HG02763 (cell line): Measurements from ENCODE around the gene CHP1.
"Not testable (repeated sequence)": the region's sequence is repeated elsewhere in the genome, so short reads cannot be mapped to it uniquely, and the experiment has no call there.

Experiments used
- ATAC-seq: cut with Tn5 transposase; IDR thresholded peaks from one replicate; pipeline ENCODE4 v1.9.1; 2021; ENCODE audit warnings: mild to moderate bottlenecking, moderate library complexity; ENCODE audit not compliant: unreplicated experiment

Gene CHP1

DNA sequence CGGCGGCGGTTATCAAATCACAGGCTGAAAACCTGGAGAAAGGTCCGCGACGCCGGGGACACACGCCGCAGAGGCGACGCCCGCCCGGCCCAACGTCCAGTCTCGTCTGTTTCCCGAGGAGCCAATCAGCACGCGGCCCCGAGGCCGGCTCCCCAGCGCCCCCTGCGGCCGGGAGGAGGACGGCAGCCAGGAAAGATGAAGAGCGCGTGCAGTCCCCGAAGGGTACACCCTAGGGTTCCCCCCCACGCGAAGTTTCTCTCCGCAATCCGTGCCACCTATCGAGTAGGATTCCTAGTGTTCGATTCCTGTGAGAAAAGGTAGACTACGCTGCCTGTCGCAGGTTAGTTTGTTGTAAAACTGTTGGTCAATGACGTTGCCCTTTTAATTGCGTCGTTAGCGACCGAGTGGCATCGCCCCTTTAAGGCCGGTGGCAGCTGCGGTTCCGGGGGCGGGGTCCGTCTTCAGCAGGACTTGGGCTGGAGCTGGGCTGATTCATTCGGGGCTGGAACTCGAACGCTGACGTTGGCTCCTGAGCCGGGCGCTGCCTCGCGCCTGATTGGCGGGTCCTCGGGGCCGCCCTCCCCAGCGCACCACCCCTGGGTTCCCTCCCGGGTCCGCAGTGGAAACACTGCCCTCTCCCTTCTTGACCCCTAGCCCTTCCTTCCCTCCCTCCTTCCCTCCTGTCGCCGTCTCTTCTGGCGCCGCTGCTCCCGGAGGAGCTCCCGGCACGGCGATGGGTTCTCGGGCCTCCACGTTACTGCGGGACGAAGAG is at the start of gene CHP1, which contains the start of gene EXD1:
TSS of gene CHP1 (plus strand) at position 619 of the 772 bp plus-strand sequence. CDS start at position 734, 115 bp downstream.
TSS of gene EXD1 (minus strand) at position 108 of the 772 bp plus-strand sequence. CDS start 4,182 bp downstream, outside the sequence.
- peak; percentile 95 for ATAC-seq

DNA sequence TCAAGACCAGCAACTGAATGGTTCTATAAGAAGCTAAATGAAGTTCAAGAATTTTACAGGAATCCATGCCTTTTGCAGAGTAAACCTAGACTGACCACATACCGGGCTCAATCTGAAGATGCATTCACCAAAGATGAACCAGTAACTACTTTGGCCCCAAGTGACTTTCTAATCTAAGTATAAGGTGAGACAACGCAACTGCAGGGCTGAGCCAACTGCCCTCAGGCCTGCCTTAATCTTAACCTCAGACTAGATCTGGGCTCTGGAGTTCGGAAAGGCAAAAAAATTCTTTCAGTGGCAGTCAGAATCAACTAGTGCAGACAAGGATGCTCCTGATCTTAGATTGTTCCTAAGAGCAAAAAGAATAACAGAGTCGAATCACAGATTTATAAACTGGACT is 48.8 kb upstream of the CHP1 start:
- no peak for ATAC-seq

DNA sequence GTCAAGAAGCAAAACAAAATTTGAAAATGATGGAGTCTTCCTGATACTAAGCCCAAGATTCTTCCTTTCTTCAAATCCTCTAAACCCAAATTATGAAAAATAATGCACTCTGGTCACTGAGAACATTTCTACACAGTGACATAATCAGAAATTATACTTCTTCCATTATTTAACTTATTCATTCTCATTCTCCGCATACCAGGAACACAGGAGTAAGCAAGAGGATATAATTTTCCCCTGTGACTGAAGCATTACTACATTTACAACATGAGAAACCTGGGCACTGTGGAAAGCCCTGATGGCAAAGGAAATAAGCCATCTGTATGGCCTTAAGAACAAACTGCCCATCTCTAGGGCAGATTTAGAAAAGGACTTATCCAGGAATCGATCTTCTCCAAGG is 47.5 kb upstream of the CHP1 start:
- no peak for ATAC-seq

DNA sequence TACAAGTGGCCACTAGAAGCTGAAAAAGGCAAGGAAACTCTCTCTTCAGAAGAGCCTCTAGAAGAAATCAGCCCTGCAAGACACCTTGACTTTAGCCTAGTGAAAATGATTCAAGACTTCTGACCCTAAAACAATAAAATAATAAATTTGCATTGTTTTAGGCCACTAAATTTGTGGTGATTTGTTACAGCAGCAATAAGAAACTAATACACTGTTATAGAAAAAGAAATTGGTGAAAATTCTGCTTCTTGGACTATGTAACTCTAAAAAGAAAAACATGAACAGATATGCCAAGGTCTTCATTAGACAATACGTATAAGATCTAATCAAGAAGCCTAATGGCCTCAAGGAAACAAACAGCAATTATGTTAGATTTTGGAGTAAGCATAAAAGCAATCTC is 36.6 kb upstream of the CHP1 start:
- no peak for ATAC-seq

DNA sequence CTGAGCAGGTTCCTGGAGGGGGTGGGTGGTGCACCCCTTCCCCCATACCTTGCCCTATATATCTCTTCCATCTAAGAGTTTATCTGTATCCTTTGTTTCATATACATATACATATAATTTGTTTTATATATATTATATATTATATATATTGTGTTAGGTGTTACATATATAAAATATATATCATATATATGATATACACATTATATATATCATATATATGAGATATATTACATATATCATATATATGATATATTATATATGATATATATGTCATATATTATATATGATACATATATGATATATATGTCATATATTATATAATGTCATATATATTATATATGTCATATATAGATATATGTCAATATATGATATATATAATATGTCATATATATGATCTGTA is 31.6 kb upstream of the CHP1 start:
- ATAC-seq = no peak

DNA sequence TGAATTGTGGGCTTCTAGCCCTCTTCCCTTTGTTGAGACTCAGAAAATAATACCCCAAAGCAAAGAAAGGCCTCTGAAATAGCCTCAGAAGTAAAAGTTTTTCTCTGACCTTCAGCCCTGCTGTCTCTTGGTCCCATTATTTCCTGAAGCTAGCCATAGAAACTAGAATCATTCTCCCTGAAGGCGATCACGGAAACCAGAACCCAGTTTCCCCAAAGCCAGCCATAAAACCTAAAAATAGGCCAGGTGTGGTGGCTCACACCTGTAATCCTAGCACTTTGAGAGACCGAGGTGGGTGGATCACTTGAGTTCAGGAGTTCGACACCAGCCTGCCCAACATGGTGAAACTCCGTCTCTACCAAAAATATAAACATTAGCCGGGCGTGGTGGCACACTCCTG is 27.7 kb upstream of the CHP1 start:
- ATAC-seq = no peak

DNA sequence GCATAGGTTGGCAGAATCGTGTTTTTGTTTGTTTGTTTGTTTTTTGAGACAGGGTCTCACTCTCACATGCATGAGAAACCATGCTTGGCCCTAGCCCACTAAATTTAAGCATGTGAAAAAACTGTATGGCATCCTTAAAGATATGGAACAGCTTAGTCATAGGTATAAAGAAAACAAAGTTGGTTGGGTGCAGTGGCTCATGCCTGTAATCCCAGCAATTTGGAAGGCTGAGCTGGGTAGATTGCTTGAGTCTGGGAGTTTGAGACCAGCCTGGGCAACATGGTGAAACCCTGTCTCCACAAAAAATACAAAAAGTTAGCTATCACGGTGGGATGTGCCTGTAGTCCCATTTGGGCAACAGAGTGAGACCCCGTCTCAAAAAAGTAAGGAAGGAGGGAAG is 25.8 kb upstream of the CHP1 start:
- no peak for ATAC-seq

DNA sequence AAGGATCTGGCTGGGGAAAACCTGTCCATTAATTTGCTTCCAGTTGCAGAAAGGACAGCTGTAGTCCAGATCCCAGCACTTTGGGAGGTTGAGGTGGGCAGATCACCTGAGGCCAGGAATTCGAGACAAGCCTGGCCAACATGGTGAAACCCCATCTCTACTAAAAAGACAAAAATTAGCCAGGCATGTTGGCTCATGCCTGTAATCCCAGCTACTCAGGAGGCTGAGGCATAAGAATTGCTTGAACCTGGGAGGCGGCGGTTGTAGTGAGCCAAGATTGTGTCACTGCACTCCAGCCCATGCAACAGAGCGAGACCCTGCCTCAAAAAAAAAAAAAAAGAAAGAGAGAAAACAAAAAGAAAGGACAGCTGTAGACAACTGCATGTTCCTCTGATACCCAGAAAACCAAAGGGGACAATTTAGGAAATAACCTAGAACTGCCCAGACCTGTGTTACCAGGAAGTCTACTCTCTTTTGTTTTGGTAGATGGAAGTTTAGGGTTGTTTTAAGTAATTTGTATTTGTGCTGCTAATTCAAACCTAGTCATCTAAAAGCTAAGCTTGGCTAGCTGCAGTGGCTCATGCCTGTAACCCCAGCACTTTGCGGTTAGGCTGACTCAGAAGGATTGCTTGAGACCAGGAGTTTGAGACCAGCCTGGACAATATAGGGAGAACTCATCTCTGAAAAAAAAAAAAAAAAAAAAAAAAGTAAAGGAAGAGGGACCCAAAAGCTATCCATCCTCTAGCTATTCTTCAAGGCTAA is 23.2 kb upstream of the CHP1 start:
- no peak for ATAC-seq

DNA sequence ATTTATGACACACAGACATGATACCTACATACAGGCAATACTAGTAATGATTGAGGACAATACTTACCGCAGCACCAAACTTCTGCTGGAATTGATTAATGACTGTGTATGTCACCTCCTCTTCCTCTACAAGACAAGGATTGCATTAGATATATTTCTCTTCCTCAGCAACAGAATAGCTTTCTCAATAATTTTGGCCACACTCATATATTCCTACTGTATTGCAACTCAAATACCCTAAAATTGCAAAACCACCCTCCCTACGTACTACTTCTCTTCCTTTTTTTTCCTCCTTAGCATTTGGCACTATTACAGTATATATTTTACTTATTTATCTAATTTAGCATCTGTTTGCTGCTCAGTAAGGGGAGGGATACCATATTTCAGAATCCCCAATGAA is 15.4 kb upstream of the CHP1 start:
- no peak for ATAC-seq

DNA sequence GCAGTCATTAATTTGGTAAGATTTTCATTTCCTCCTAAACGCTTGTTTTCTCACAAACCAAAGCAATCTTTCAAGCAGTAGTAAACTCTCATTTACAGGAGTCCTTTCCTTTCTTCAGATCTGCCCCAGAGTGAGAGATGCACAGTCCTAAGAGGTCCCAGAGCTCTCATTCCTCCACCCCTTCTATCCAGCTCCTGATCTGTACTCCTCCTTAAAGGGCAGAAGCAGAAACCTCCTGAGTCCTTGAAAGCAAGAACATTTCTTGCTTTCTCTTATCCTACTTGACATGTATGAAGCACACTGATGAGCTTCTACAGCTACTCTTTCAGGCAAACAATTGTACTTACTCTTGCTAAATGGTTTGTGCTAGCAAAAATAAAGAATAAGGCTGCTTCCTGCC is 12.2 kb upstream of the CHP1 start:
- no peak for ATAC-seq

DNA sequence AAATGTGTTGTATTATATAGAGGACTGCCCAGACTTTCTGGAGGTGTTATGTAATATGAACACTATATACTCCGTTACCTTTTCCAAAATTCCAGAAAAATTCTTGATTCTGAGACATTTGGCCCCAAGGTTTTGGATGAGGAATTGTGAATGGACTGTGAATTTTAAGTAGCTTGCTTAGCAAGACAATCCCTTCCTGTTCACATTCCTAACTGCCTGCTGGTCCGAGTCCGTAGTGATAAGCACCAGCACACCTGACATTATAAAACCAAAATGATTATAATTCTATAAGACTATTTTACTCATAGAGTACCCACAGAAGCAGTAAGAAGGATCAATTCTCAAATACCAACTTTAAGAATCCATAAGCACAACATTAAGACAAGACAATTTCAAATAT is 11.7 kb upstream of the CHP1 start:
- no peak for ATAC-seq

DNA sequence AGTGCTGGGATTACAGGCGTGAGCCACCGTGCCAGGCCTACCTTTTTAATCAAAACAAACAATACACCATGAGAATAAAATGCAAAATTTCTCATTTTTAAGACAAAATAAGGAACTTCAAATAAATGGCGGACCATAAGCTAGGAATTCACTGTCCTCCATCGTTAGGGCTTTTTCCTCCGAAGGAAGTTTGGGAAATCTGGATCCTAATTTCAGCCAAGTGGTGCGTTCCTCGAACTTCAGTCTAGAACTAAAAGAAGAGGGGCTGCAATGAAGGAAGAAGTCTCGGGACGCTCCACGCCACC is 771 bp upstream of the CHP1 start:
- ATAC-seq = no peak

DNA sequence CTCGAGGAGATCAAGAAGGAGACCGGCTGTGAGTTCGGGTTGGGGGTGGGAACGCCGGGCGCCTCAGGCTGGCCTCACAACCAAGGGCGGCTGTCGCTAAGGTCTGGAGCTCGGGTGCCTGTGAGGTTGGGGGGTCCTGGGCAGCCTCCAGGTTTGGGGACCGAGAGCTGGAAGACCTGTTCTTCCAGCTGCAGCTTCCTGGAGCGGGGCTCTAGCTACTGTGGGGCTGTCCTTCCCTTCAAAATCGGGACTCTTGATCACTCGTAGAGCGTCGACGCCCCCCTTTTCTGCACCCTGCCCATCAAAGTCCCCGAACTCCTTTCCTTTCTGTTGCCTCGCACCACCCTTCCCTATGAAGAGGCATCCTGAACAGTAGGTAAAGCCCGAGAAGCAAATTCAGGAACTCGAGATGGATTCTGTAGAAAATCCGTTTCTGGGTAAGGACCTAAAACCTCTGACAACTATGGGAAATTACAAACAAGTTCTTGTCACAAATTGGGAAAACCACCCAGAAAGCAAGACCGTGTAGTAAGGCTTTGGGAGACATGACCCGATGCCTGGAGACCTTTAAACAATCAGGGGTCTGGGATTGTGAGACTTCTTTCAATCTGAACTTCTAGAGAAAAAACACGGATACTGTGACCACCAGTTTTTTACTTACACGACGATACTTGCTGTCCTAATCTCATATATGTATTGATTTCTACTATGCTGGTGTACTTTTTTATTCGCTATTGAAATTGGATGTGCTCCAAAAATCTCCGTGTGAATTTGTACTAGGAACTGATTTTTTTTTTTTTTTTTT is 556 bp downstream of the CHP1 start:
- peak; percentile 38 for ATAC-seq

DNA sequence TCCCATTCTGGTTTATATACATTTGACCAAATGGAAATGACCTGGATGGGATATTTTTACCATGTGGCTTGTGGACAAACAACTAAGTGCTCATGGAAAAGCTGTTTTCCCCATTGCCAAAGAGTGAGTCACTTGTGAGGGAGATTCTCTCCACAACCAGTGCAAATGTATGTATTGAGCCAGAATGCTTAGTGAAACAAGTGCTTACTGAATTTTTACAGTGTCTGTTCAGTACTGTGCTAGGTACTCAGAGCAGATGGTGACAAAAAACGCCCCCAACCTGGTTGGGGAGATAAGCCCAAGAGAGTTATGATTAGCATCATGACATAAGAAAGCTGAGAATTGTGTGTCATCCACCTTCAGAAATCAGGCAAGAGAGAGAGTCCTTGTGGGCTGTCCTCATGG is 2.3 kb downstream of the CHP1 start:
- no peak for ATAC-seq

DNA sequence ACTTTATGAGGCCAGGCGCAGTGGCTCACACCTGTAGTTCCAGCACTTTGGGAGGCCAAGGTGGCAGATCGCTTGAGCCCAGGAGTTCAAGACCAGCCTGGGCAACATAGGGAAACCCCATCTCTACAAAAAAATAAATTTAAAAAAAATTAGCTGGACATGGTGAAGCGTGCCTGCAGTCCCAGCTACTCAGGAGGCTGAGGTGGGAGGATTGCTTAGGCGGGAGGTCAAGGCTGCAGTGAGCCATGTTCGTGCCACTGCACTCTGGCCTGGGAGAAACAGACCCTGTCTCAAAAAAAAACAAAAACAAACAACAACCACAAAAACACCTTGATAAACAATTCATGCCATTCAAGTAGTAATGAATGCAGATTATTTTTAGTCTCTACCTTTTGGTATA is 4.2 kb downstream of the CHP1 start:
- ATAC-seq = not testable (repeated sequence)

DNA sequence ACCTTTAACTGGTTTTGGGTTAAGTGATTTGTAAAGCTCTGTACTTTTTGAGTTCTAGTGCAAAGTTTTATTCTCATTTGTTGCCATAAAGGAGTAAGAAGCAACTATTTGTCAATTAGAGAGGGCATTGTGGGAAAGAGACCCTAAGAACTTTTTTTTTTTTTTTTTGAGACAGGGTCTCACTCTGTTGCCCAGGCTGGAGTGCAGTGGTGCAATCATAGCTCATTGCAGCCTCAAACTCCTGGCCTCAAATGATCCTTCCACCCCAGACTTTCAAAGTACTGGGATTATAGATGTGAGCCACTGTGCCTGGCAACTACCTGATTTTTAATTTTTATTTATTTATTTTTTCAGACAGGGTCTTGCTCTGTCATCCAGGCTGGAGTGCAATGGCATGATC is 4.9 kb downstream of the CHP1 start:
- no peak for ATAC-seq

DNA sequence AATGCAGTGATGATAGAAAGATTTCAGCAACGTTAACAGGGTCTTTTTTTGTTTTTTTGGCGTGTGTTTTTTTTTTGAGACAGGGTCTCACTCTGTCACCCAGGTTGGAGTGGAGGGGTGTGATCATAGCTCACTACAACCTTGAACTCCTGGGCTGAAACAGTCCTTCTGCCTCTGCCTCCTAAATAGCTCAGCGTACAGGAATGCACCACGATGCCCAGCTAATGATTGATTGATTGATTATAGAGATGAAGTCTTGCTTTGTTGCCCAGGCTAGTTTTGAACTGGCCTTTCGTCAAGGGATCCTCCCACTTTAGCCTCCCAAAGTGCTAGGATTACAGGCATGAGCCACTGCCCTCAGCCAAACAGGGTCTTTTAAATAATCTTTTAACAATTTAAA is 7.0 kb downstream of the CHP1 start:
- no peak for ATAC-seq

DNA sequence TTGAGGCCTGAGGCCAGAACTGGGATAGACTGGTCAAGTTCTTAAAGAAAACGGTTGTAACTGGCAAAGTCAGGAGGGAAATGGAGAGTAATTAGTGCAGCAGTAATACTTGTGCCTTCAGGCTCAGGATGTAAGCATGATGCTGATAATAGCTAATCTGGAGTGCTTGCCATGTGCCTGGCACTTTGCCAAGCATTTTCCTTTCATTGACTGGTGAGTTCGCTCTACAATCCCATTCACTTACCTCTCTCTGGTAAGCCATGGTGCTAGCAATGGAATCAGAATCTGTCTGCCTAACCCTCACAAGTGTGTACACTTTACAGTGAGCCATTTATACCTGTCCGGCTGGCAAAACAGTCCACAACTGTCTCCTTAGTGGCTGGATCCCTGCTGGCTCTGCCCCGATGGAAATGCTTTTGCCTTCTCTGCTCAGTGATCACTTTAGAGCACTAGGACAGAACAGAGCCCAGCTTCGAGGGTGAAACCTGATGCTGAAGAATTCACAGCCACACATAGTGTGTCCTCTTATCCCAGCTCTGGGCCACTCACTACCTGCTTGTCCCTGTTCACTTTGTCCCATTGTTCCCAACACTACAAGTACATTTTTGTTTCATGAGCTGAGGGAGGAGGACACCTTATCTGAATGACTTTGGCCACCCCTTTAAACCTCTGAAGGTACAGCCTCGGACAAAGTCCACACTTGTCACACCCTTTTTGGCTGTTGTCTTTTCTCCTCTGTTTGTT is 10.3 kb downstream of the CHP1 start:
- no peak for ATAC-seq

DNA sequence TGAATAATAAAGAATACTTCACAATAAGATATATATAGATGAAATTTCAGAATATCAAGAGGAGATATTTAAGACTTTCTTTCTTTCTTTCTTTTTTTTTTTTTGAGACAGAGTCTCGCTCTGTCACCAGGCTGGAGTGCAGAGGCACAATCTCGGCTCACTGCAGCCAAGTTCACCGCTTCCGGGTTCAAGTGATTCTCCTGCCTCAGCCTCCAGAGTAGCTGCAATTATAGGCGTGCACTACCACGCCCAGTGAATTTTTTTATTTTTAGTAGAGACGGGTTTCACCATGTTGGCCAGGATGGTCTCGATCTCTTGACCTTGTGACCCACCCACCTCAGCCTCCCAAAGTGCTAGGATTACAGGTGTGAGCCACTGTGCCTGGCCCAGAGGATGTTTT is 19.7 kb downstream of the CHP1 start:
- not testable (repeated sequence) for ATAC-seq

DNA sequence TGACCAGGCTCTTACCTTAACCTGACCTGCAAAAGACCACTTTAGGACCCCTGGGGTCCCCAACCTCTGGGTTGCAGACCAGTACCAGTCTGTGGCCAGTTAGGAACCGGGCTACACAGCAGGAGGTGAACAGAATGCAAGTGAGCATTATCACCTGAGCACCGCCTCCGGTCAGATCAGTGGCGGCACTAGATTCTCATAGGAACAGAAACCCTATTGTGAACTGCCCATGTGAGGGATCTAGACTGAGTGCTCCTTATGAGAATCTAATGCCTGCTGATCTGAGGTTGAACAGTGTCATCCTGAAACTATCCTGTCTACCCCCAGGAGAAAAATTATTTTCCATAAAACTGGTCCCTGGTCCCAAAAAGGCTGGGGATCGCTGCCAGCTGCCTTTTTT is 20.3 kb downstream of the CHP1 start:
- ATAC-seq = no peak

DNA sequence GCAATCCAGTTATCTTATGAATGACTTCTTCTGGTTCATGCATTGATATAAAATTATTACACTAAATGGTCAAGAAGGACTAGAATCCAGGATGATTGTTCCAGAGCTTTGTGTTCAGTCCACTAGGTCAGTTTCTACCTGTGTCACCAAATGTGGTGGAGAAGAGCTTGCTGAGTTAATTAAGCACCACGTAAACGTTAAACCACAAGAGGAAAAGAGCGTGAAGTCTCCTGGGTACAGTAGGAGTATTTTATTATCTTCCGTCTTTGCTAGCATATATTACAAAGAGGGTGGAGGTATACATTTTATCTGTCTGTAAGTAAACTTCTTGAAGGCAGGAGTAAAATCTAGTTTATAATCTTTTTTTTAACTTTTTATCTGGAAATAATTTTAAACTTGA is 23.5 kb downstream of the CHP1 start:
- ATAC-seq = no peak
